Loucy (cell line): ENCODE results near the gene TEX2.

Source experiments
- H2AFZ ChIP-seq: fragments of 200-600 bp; sonication (generic); 2 replicates; pipeline ENCODE4 v1.6.0; 2016; ENCODE audit warnings: antibody characterized with exemption, mild to moderate bottlenecking, low read length, moderate library complexity
- H3F3A ChIP-seq: fragments of 200-600 bp; 2 replicates; pipeline ENCODE4 v1.6.0; 2016; ENCODE audit warnings: antibody characterized with exemption, low read depth, mild to moderate bottlenecking
- H3K27me3 ChIP-seq: fragments of 200-600 bp; sonication (generic); 2 replicates; pipeline ENCODE4 v1.6.1; 2014; ENCODE audit warnings: low read length, mild to moderate bottlenecking; ENCODE audit not compliant: insufficient read depth, poor library complexity, severe bottlenecking
- H3K36me3 ChIP-seq: fragments of 200-600 bp; sonication (generic); 2 replicates; pipeline ENCODE4 v1.6.1; 2016; ENCODE audit warnings: low read length; ENCODE audit not compliant: insufficient read depth
- H3K4me1 ChIP-seq: fragments of 200-600 bp; sonication (generic); 2 replicates; pipeline ENCODE4 v1.5.1; 2014; ENCODE audit warnings: low read length, mild to moderate bottlenecking; ENCODE audit not compliant: insufficient read depth, poor library complexity, severe bottlenecking
- H3K4me2 ChIP-seq: fragments of 200-600 bp; sonication (generic); 2 replicates; pipeline ENCODE4 v1.6.0; 2014; ENCODE audit warnings: antibody characterized with exemption, low read length, low read depth, mild to moderate bottlenecking; ENCODE audit not compliant: poor library complexity, severe bottlenecking
- H3K4me3 ChIP-seq: fragments of 200-600 bp; sonication (generic); 2 replicates; pipeline ENCODE4 v1.5.1; 2014; ENCODE audit warnings: low read length, mild to moderate bottlenecking, mixed read lengths; ENCODE audit not compliant: poor library complexity, severe bottlenecking
- H3K79me2 ChIP-seq: fragments of 200-600 bp; sonication (generic); 2 replicates; pipeline ENCODE4 v1.6.1; 2014; ENCODE audit warnings: low read length; ENCODE audit not compliant: insufficient read depth
- H3K9ac ChIP-seq: fragments of 200-600 bp; sonication (generic); 2 replicates; pipeline ENCODE4 v1.6.0; 2014; ENCODE audit warnings: mild to moderate bottlenecking, low read depth, low read length, moderate library complexity; ENCODE audit not compliant: poor library complexity, severe bottlenecking
- H3K9me2 ChIP-seq: fragments of 200-600 bp; sonication (generic); replicated peaks from 2 replicates; pipeline ENCODE4 v1.6.1; 2016; ENCODE audit warnings: low read depth, low read length, mixed read lengths
- H3K9me3 ChIP-seq: fragments of 200-600 bp; sonication (generic); 2 replicates; pipeline ENCODE4 v1.6.1; 2014; ENCODE audit warnings: mild to moderate bottlenecking, antibody characterized with exemption, low read length, low read depth; ENCODE audit not compliant: insufficient read depth
- H4K20me1 ChIP-seq: fragments of 200-600 bp; sonication (generic); 2 replicates; pipeline ENCODE4 v1.6.0; 2014; ENCODE audit warnings: antibody characterized with exemption, low read length, mild to moderate bottlenecking; ENCODE audit not compliant: insufficient read depth, poor library complexity, severe bottlenecking
- CTCF ChIP-seq: fragments of 200-600 bp; sonication (generic); conservative IDR thresholded peaks from 2 replicates; pipeline ENCODE4 v1.5.1; 2014; ENCODE audit warnings: mild to moderate bottlenecking, antibody characterized with exemption, low read length
- EZH2phosphoT487 ChIP-seq: fragments of 200-600 bp; IDR thresholded peaks from 2 replicates; pipeline ENCODE4 v1.6.1; 2018; ENCODE audit warnings: antibody characterized with exemption, mild to moderate bottlenecking, moderate library complexity, borderline replicate concordance

The TEX2 gene

GRCh38 chr17:64262198-64262999, 661 bp downstream of the TEX2 start:
- no peaks in the 10 kb centered on the region for H3K36me3 ChIP-seq
- peak overlapping the region; percentile 90 for H3K4me2 ChIP-seq
- H3K4me3 ChIP-seq, result peak overlapping the region; percentile 78
- H3K27me3 ChIP-seq, result peaks cover 13% of the 10 kb centered on the region
- TF ChIP-seq CTCF (no peak), EZH2phosphoT487 (no peak)
- H3K9me2 ChIP-seq, result no peaks in the 10 kb centered on the region
- peak overlapping the region; percentile 82 for H3K9ac ChIP-seq
- peaks cover 4% of the 10 kb centered on the region for H4K20me1 ChIP-seq
- H2AFZ ChIP-seq, result peak overlapping the region; percentile 75
- H3F3A ChIP-seq, result no peaks in the 10 kb centered on the region
- no peaks in the 10 kb centered on the region for H3K9me3 ChIP-seq
- H3K4me1 ChIP-seq, result peaks cover 27% of the 10 kb centered on the region
- H3K79me2 ChIP-seq, result peaks cover 38% of the 10 kb centered on the region

GRCh38 chr17:64261417-64262145, 1.5 kb downstream of the TEX2 start:
- Histone ChIP-seq H3K4me3 (peak overlapping the region; percentile 78), H3K27me3 (peaks cover 6% of the 10 kb centered on the region), H3K4me1 (peaks cover 27% of the 10 kb centered on the region), H3K9me3 (no peaks in the 10 kb centered on the region), H2AFZ (peak overlapping the region; percentile 75), H4K20me1 (peaks cover 4% of the 10 kb centered on the region), H3K4me2 (peak overlapping the region; percentile 90), H3K36me3 (no peaks in the 10 kb centered on the region), H3K79me2 (peaks cover 40% of the 10 kb centered on the region), H3K9me2 (no peaks in the 10 kb centered on the region), H3K9ac (peak overlapping the region; percentile 82), H3F3A (no peaks in the 10 kb centered on the region)
- TF ChIP-seq EZH2phosphoT487 (no peak), CTCF (no peak)

GRCh38 chr17:64260886-64261285, 2.2 kb downstream of the TEX2 start:
- no peaks in the 10 kb centered on the region for H3K9me2 ChIP-seq
- H3K4me2 ChIP-seq, result peak overlapping the region; percentile 90
- H3K79me2 ChIP-seq, result peaks cover 45% of the 10 kb centered on the region

More at GRCh38 chr17:64260886-64261285, 2.2 kb downstream of the TEX2 start:
- Histone ChIP-seq H3F3A (no peaks in the 10 kb centered on the region), H3K27me3 (no peaks in the 10 kb centered on the region), H3K4me1 (peaks cover 27% of the 10 kb centered on the region), H3K4me3 (peak overlapping the region; percentile 78), H4K20me1 (peaks cover 4% of the 10 kb centered on the region), H2AFZ (no peak overlapping the region), H3K36me3 (no peaks in the 10 kb centered on the region), H3K9me3 (no peaks in the 10 kb centered on the region), H3K9ac (no peak overlapping the region)
- TF ChIP-seq EZH2phosphoT487 (no peak), CTCF (no peak)
